Gastrocnemius medialis (tissue), 4 donors: ENCODE results near the gene POU1F1.

Experiments used
- POLR2A ChIP-seq, 2 donors: fragments of 450-650 bp; IDR thresholded peaks; one replicate each; pipeline ENCODE4 v1.6.1; 2017; ENCODE audit warnings: antibody characterized with exemption in 2 of 2, mild to moderate bottlenecking in 2 of 2, moderate library complexity in 2 of 2
- TF ChIP-seq, protein P1 (sequence below), 5 experiments: fragments of 450-650 bp in 3 of 5; fragments of 200-600 bp in 2 of 5; sonication (generic) in 2 of 5; IDR thresholded peaks in 4 of 5; conservative IDR thresholded peaks in 1 of 5; 1 replicate in 4 of 5; 2 replicates in 1 of 5; pipeline ENCODE4 v1.5.1; 2016 to 2019; ENCODE audit warnings: antibody characterized with exemption in 5 of 5, mild to moderate bottlenecking in 3 of 5, moderate library complexity in 3 of 5

DNA sequence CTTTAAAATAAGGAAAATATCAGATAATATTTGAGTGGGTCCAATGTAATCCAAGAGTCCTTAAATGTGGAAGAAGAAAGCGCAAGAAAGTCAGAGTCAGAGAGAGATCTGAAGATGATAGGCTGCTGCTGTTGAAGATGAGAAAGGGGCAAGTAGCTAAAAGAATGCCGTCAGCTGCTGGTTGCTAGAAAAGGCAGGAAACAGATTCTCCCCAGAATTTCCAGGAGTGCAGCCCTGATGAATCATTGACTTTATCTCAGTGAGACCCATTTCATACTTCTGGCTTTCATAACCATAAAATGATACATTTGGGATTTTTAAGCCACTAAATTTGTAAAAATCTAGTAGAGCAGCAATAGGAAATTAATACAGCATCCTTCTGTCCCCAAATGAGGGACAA, 56.8 kb downstream of the POU1F1 start:
- TF ChIP-seq, protein P1, sequence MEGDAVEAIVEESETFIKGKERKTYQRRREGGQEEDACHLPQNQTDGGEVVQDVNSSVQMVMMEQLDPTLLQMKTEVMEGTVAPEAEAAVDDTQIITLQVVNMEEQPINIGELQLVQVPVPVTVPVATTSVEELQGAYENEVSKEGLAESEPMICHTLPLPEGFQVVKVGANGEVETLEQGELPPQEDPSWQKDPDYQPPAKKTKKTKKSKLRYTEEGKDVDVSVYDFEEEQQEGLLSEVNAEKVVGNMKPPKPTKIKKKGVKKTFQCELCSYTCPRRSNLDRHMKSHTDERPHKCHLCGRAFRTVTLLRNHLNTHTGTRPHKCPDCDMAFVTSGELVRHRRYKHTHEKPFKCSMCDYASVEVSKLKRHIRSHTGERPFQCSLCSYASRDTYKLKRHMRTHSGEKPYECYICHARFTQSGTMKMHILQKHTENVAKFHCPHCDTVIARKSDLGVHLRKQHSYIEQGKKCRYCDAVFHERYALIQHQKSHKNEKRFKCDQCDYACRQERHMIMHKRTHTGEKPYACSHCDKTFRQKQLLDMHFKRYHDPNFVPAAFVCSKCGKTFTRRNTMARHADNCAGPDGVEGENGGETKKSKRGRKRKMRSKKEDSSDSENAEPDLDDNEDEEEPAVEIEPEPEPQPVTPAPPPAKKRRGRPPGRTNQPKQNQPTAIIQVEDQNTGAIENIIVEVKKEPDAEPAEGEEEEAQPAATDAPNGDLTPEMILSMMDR (IDR thresholded peaks at IDR 0.05 in 4 of 5, conservative IDR thresholded peaks at IDR 0.05 in 1 of 5): no peak
- TF ChIP-seq POLR2A (IDR thresholded peaks at IDR 0.05): no peak
